Measurements from ENCODE around the gene TMEM132D. TPM values are rescaled to one million over a fixed set of nuclear protein-coding genes. Genes with fewer than 3 reads are reported as not detected.

TMEM132D gene
- total RNA-seq, 2 donors from 2014 or later: not detected

- Histone ChIP-seq H3K9me3 (no peaks in the 10 kb centered on the region), H3K27ac (no peak overlapping the region), H3K4me3 (no peak overlapping the region), H3K27me3 (replicated peaks; ENCODE audit: insufficient read depth) (no peaks in the 10 kb centered on the region), H3K36me3 (no peaks in the 10 kb centered on the region), H3K4me1 (ENCODE audit: control insufficient read depth in 1 of 2, low read depth in 2 of 2) (no peaks in the 10 kb centered on the region)
- ATAC-seq (ENCODE audit: insufficient number of reproducible peaks, low FRiP score, low read depth) (no peak), DNase-seq (ENCODE audit: low spot score) (no peak)
- no peak for TF ChIP-seq CTCF (IDR thresholded peaks at IDR 0.05)
Observed at GRCh38 chr12:129561304-129561703, 342.5 kb downstream of the TMEM132D start.

DNA sequence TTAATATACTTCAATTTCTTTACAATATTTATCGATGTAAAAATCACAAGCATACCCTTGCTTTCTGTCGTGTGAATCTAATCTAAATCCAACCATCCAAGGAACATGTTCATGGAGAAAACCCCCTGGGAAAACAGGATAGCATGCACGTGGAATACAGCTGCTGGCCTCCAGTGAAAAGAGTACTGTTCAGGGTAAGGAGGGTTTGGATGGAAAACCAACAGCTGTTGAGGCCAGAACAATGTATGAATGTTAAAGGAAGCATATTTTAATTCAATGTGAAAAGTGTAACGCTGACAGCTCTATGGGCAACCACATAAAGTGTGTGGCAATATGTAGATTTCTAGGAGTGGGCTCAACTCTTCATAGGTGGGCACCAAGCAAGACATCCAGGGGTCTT lies 344.0 kb downstream of the TMEM132D start:
- no peaks in the 10 kb centered on the region for H3K36me3 ChIP-seq
- DNase-seq (ENCODE audit: low spot score) (no peak), ATAC-seq (ENCODE audit: insufficient number of reproducible peaks, low FRiP score, low read depth) (no peak)
- H3K27me3 ChIP-seq (replicated peaks; ENCODE audit: insufficient read depth): no peaks in the 10 kb centered on the region
- no peaks in the 10 kb centered on the region for H3K4me1 ChIP-seq (ENCODE audit: control insufficient read depth in 1 of 2, low read depth in 2 of 2)
- no peak overlapping the region for H3K4me3 ChIP-seq
- H3K9me3 ChIP-seq: no peaks in the 10 kb centered on the region
- no peak for TF ChIP-seq CTCF (IDR thresholded peaks at IDR 0.05)
- H3K27ac ChIP-seq: no peak overlapping the region

GRCh38 chr12:129558036-129558435 lies 345.8 kb downstream of the TMEM132D start:
- DNase-seq (ENCODE audit: low spot score) (no peak), ATAC-seq (ENCODE audit: insufficient number of reproducible peaks, low FRiP score, low read depth) (no peak)
- TF ChIP-seq CTCF (IDR thresholded peaks at IDR 0.05): no peak
- no peaks in the 10 kb centered on the region for H3K9me3 ChIP-seq
- no peaks in the 10 kb centered on the region for H3K36me3 ChIP-seq
- no peaks in the 10 kb centered on the region for H3K27me3 ChIP-seq (replicated peaks; ENCODE audit: insufficient read depth)
- H3K27ac ChIP-seq: no peak overlapping the region
- H3K4me1 ChIP-seq (ENCODE audit: control insufficient read depth in 1 of 2, low read depth in 2 of 2): no peaks in the 10 kb centered on the region
- no peak overlapping the region for H3K4me3 ChIP-seq

GRCh38 chr12:129556082-129556481 lies 347.7 kb downstream of the TMEM132D start:
- DNase-seq (ENCODE audit: low spot score) (no peak), ATAC-seq (ENCODE audit: insufficient number of reproducible peaks, low FRiP score, low read depth) (no peak)
- no peak for TF ChIP-seq CTCF (IDR thresholded peaks at IDR 0.05)
- Histone ChIP-seq H3K9me3 (no peaks in the 10 kb centered on the region), H3K4me1 (ENCODE audit: control insufficient read depth in 1 of 2, low read depth in 2 of 2) (no peaks in the 10 kb centered on the region), H3K36me3 (no peaks in the 10 kb centered on the region), H3K27ac (no peak overlapping the region), H3K27me3 (replicated peaks; ENCODE audit: insufficient read depth) (no peaks in the 10 kb centered on the region), H3K4me3 (no peak overlapping the region)

DNA sequence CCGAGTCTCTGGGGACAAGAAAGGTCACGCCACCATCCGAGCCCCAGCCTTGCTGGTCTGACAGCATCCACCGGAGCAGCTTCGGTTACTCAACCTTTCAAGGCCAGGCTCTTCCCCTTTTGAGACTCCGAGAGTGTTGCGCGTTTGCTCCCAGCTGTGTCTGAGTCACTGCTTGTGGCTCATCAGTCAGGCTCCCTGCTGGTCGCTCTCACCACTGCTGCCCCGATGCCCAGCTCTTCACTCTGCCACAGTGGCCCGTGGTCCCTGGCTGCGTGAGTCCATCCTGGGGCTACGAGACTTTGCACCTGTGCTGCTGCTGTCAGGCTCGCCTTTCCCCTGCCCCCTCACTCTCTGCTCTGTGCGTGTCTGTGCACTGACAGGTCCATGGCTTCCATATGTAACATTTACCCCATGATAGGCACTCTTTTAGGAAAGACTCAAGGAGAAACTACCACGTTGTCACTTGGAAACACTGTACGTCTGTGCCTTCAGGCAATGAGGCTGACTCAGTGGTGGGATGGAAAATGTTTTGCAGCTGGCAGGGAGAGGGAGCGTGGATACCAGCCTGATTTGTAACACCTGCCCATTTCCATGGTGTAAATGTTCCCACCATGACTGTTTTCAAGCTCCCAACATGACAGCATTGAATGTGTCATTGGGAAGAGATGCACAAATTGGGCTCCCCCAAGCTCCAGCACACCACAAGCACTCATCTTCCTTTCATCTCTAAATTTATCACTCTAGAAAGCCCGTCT lies 350.7 kb downstream of the TMEM132D start:
- DNase-seq (ENCODE audit: low spot score) (no peak), ATAC-seq (ENCODE audit: insufficient number of reproducible peaks, low FRiP score, low read depth) (no peak)
- TF ChIP-seq CTCF (IDR thresholded peaks at IDR 0.05): no peak
- Histone ChIP-seq H3K9me3 (no peaks in the 10 kb centered on the region), H3K4me3 (no peak overlapping the region), H3K27me3 (replicated peaks; ENCODE audit: insufficient read depth) (no peaks in the 10 kb centered on the region), H3K27ac (no peak overlapping the region), H3K36me3 (no peaks in the 10 kb centered on the region), H3K4me1 (ENCODE audit: control insufficient read depth in 1 of 2, low read depth in 2 of 2) (no peaks in the 10 kb centered on the region)

Data from thoracic aorta (tissue), 2 donors.